C4-2B (cell line): ENCODE data around the gene RCCD1.

Experiments used
- H3K27ac ChIP-seq: fragments of 450-650 bp; 2 replicates; pipeline ENCODE4 v1.5.1; 2017
- ZFX ChIP-seq: fragments of 450-650 bp; IDR thresholded peaks from 2 replicates; pipeline ENCODE4 v1.6.1; 2017
- TF ChIP-seq, protein P1 (sequence below): fragments of 450-650 bp; conservative IDR thresholded peaks from 2 replicates; pipeline ENCODE4 v1.5.1; 2017; ENCODE audit warnings: mild to moderate bottlenecking

RCCD1 gene

DNA sequence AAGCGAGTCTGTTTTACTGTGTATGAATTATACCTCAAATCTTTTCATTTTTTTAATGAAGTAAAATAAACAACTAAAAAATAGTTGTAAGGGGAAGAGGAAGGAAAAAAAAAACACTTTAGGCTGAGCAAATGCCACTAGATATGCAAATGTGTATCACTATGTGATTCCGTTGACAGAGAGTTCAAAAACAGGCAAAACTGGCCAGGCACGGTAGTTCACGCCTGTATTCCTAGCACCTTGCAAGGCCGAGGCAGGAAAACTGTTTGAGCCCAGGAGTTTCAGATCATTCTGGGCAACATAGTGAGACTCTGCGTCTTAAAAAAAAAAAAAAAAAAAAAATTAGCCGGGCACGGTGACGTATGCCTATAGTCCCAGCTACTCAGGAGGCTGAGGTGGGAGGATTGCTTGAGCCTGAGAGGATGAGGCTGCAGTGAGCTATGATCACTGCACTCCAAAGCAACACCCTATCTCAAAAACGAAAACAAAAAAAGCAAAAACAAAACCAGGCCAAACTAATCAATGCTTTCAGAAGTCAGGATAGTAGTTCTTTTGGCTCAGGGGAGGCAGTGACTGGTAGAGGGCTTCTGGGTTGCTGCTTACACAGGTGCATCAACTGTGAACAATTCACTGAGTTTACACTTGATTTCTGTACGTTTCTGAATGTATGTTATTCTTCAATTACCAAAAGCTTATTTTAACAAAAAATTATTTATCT lies 32.3 kb downstream of the RCCD1 start:
- H3K27ac ChIP-seq = peak overlapping the region; percentile 20; the same call in 1 of the 2 replicates
- TF ChIP-seq ZFX = no peak
- TF ChIP-seq, protein P1, sequence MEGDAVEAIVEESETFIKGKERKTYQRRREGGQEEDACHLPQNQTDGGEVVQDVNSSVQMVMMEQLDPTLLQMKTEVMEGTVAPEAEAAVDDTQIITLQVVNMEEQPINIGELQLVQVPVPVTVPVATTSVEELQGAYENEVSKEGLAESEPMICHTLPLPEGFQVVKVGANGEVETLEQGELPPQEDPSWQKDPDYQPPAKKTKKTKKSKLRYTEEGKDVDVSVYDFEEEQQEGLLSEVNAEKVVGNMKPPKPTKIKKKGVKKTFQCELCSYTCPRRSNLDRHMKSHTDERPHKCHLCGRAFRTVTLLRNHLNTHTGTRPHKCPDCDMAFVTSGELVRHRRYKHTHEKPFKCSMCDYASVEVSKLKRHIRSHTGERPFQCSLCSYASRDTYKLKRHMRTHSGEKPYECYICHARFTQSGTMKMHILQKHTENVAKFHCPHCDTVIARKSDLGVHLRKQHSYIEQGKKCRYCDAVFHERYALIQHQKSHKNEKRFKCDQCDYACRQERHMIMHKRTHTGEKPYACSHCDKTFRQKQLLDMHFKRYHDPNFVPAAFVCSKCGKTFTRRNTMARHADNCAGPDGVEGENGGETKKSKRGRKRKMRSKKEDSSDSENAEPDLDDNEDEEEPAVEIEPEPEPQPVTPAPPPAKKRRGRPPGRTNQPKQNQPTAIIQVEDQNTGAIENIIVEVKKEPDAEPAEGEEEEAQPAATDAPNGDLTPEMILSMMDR = no peak

DNA sequence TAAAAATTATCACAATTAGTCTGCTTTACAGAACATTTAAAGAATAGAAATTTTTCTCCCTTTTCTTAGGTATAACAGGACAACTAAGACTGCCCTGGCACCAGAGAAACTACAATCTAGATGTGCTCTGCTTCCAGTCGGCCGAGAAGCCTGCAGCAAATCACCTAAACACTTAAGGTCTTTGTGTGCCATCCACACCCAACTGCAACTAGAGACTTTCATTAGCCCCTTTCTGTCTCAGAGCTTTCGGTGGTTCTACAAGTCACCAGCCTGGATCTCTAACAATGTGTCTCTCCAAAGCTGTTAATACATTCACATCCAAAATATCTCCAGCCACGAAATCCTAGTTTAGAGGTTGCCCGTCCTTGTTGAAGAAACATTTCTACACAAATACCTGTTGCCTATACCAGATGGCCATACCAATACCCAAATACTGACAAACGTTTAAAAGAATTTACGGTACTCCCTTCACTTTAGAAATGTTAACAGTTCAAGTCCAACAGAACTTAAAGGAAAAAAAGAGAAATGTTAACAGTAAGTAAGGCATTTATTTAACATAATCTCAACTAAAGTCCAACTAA lies 33.0 kb downstream of the RCCD1 start:
- no peak overlapping the region for H3K27ac ChIP-seq
- no peak for TF ChIP-seq ZFX
- TF ChIP-seq, protein P1 = no peak

DNA sequence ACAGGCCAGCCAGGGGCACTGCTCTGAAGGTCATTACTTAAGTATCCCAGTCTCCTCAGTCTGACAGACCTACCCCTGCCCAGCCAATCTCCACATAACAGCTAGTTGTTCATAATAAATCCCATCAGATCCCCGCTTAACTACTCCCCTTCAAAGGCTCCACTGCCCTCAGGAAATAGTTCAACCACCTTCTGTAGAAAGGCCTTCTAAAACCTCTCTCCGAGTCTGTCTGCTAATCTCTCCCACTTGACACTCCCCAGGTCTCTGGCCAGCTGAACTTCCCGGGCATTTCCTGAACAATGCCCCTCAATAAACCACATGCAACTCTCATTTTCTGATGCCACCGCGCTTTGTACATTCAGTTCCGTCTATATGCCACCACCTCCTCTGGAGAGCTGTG lies 33.6 kb downstream of the RCCD1 start:
- no peak overlapping the region for H3K27ac ChIP-seq
- no peak for TF ChIP-seq ZFX
- TF ChIP-seq, protein P1 = no peak

DNA sequence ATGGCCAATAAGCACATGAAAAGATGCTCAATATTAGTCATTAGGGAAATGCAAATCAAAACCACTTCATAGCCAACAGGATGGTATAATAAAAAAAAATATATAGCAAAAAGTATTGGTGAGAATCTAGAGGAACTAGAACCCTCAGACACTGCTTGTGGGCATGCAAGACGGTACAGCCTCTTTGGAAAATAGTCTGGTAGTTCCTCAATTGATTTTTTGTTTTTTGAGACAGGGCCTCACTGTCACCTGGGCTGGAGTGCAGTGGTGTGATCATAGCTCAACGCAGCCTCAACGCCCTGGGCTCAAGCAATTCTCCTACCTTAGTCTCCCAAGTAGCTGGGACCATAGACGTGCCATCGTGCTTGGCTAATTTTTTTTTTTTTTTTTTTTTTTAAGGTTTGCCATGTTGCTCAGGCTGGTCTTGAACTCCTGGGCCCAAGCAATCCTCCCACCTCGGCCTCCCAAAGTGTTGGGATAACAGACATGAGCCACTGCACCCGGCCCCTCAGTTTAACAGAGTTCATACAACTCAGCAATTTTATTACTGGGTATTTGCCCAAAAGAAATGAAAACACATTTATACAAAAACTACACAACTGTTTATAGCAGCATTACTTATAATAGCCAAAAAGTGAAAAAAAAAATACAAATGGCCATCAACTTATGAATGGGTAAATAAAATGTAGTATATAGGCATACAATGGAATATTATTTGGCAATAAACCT lies 34.5 kb downstream of the RCCD1 start:
- no peak overlapping the region for H3K27ac ChIP-seq
- TF ChIP-seq, protein P1 = no peak
- no peak for TF ChIP-seq ZFX

DNA sequence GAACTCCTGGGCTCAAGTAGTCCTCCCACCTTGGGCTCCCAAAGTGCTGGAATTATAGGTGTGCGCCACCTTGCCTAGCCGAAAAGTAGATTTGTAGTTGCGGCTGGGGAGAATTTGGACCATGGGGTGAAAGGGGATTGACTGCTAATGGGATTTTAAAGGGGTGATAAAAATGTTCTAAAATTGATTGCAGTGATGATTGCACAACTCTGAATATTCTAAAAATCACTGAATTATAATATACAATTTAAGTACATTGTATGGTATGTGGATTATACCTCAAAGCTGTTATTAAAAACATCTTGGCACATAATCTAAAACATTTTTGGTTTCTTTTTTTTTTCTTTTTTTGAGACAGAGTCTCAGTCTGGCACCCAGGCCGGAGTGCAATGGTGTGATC lies 35.8 kb downstream of the RCCD1 start:
- H3K27ac ChIP-seq = no peak overlapping the region
- no peak for TF ChIP-seq ZFX
- TF ChIP-seq, protein P1 = no peak

DNA sequence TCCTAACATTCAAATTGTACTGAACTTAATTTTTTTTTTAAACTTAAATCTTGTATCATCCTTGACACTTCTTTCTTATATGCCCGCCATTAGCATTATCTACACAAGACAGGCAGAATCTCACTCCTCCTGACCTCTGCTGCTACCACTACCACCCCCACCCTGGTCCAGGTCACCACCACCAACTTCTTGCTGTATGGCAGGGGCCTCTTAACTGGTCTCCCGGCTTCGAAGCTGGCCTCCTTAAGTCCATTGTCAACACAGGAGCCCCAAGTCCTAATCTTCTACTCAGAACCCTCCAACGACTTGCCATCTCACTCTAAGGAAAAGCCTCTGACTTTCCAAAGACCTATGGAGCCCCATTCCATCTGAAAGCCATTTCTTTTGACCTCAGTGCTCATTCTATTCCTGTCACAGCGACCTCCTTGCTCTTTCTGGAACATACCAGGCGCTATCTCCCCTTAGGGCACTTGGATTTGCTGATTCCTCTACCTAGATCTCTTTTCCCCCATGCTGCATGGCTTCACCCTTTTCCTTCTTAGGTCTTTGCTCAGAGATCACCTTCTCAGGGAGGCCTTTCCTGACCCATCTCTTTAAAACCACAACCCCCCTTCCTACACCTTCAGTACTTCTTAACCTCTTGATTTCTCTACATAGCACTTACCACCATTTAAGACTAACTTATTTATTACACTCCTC lies 37.1 kb downstream of the RCCD1 start:
- TF ChIP-seq ZFX = no peak
- TF ChIP-seq, protein P1 = no peak

More for the DNA sequence above, 37.1 kb downstream of the RCCD1 start:
- H3K27ac ChIP-seq = no peak overlapping the region
